Tibial nerve (tissue), 3 donors: Measurements from ENCODE around the gene AGPAT1.

Experiments
- POLR2A ChIP-seq, 2 donors: fragments of 450-650 bp; IDR thresholded peaks; one replicate each; pipeline ENCODE4 v1.6.1; 2017; ENCODE audit warnings: antibody characterized with exemption in 2 of 2, mild to moderate bottlenecking in 2 of 2, moderate library complexity in 2 of 2
- TF ChIP-seq, protein P1 (sequence below), 5 experiments: fragments of 200-600 bp in 3 of 5; fragments of 450-650 bp in 2 of 5; sonication (generic) in 3 of 5; IDR thresholded peaks; one replicate each; pipeline ENCODE4 v1.5.1; 2016 to 2019; ENCODE audit warnings: antibody characterized with exemption in 5 of 5, mild to moderate bottlenecking in 3 of 5, moderate library complexity in 2 of 5

- TF ChIP-seq, protein P1, sequence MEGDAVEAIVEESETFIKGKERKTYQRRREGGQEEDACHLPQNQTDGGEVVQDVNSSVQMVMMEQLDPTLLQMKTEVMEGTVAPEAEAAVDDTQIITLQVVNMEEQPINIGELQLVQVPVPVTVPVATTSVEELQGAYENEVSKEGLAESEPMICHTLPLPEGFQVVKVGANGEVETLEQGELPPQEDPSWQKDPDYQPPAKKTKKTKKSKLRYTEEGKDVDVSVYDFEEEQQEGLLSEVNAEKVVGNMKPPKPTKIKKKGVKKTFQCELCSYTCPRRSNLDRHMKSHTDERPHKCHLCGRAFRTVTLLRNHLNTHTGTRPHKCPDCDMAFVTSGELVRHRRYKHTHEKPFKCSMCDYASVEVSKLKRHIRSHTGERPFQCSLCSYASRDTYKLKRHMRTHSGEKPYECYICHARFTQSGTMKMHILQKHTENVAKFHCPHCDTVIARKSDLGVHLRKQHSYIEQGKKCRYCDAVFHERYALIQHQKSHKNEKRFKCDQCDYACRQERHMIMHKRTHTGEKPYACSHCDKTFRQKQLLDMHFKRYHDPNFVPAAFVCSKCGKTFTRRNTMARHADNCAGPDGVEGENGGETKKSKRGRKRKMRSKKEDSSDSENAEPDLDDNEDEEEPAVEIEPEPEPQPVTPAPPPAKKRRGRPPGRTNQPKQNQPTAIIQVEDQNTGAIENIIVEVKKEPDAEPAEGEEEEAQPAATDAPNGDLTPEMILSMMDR (IDR thresholded peaks at IDR 0.05): no peak
- TF ChIP-seq POLR2A (IDR thresholded peaks at IDR 0.05): no peak
Measured at GRCh38 chr6:32215617-32216016, 39.7 kb upstream of the AGPAT1 start.
